Activated T-helper 2 cell treated with anti-CD3 and anti-CD28 coated beads, Interferon-gamma antibody, Interleukin-2, Interleukin-4, amounts not matched to agents 10 μg/mL and 5 μg/mL and 100 μg/mL, durations not matched to agents 14 hours and 24 hours and 36 hours (primary cell): ENCODE data around the gene FCHSD1. TPM values are rescaled to one million over a fixed set of nuclear protein-coding genes. Genes with fewer than 3 reads are reported as not detected.
A peak's percentile ranks its signal among the peaks of the same experiment; 100 is the strongest.
"Not testable (repeated sequence)": the region's sequence is repeated elsewhere in the genome, so short reads cannot be mapped to it uniquely, and the experiment has no call there.

Experiments
- DNase-seq: peaks from one replicate; pipeline ENCODE4 v3.0.0; 2021; ENCODE audit warnings: low spot score
- H3K27ac Mint-ChIP-seq: one replicate; pipeline ENCODE4 v1.8.0; 2021; ENCODE audit warnings: mixed read lengths
- H3K27me3 Mint-ChIP-seq: one replicate; pipeline ENCODE4 v1.8.0; 2021; ENCODE audit warnings: low read depth, mixed read lengths
- H3K36me3 Mint-ChIP-seq: one replicate; pipeline ENCODE4 v1.8.0; 2021; ENCODE audit warnings: low read depth, mixed read lengths
- H3K4me1 Mint-ChIP-seq: one replicate; pipeline ENCODE4 v1.8.0; 2021; ENCODE audit warnings: low read depth, mixed read lengths
- H3K4me3 Mint-ChIP-seq: one replicate; pipeline ENCODE4 v1.8.0; 2021; ENCODE audit warnings: low read depth, mild to moderate bottlenecking, moderate library complexity, mixed read lengths
- H3K9me3 Mint-ChIP-seq: one replicate; pipeline ENCODE4 v1.8.0; 2021; ENCODE audit warnings: mixed read lengths
- intact Hi-C: fragments of 100-400 bp; cut with micrococcal nuclease; formaldehyde crosslinking; loops from one replicate; pipeline ENCODE4 v1.15.1; 2023
- total RNA-seq: library from RNA; stranded (reverse); gene quantifications from 2 replicates; pipeline ENCODE4 v1.2.3, GENCODE V29; 2022

The FCHSD1 gene
- total RNA-seq, 1 donor from 2014 or later, result 42.8 TPM

- H3K27ac Mint-ChIP-seq, result peak overlapping the region; percentile 98
- intact Hi-C loops, result loop anchor here (5.0 kb wide), 1 partner anchor 35 kb away; no protein-coding TSS in a partner anchor
- no peak for DNase-seq
- H3K4me1 Mint-ChIP-seq, result peaks cover 58% of the 10 kb centered on the region
- peak overlapping the region; percentile 100 for H3K4me3 Mint-ChIP-seq
- H3K27me3 Mint-ChIP-seq, result no peaks in the 10 kb centered on the region
- H3K36me3 Mint-ChIP-seq, result peaks cover 66% of the 10 kb centered on the region
- H3K9me3 Mint-ChIP-seq, result no peaks in the 10 kb centered on the region
These were observed 34.1 kb downstream of the FCHSD1 start for GRCh38 chr5:141617128-141617527.

GRCh38 chr5:141615991-141616720, 35.1 kb downstream of the FCHSD1 start:
- Mint-ChIP-seq H3K27ac (peak overlapping the region; percentile 98), H3K4me1 (peaks cover 59% of the 10 kb centered on the region), H3K4me3 (peak overlapping the region; percentile 100), H3K9me3 (no peaks in the 10 kb centered on the region), H3K27me3 (no peaks in the 10 kb centered on the region), H3K36me3 (peaks cover 64% of the 10 kb centered on the region)
- intact Hi-C loops, result loop anchor here (5.0 kb wide), 1 partner anchor 34 kb away; no protein-coding TSS in a partner anchor
- DNase-seq, result no peak

- intact Hi-C loops, result no loop called here
- peaks cover 73% of the 10 kb centered on the region for H3K36me3 Mint-ChIP-seq
- H3K4me3 Mint-ChIP-seq, result peak overlapping the region; percentile 75
- H3K9me3 Mint-ChIP-seq, result no peaks in the 10 kb centered on the region
- no peaks in the 10 kb centered on the region for H3K27me3 Mint-ChIP-seq
- H3K4me1 Mint-ChIP-seq, result peaks cover 66% of the 10 kb centered on the region
- DNase-seq, result no peak
- H3K27ac Mint-ChIP-seq, result peak overlapping the region; percentile 92
These were observed 37.9 kb downstream of the FCHSD1 start for GRCh38 chr5:141613344-141613743.

GRCh38 chr5:141611289-141611688, 39.9 kb downstream of the FCHSD1 start:
- H3K4me1 Mint-ChIP-seq, result peaks cover 70% of the 10 kb centered on the region
- H3K27ac Mint-ChIP-seq, result peak overlapping the region; percentile 72
- peaks cover 65% of the 10 kb centered on the region for H3K36me3 Mint-ChIP-seq
- H3K27me3 Mint-ChIP-seq, result no peaks in the 10 kb centered on the region
- H3K4me3 Mint-ChIP-seq, result peak overlapping the region; percentile 44
- intact Hi-C loops, result no loop called here
- no peak for DNase-seq
- no peaks in the 10 kb centered on the region for H3K9me3 Mint-ChIP-seq

GRCh38 chr5:141609921-141610320, 41.3 kb downstream of the FCHSD1 start:
- H3K4me3 Mint-ChIP-seq, intact Hi-C loops: not testable (repeated sequence)

GRCh38 chr5:141609044-141609443, 42.2 kb downstream of the FCHSD1 start:
- H3K4me3 Mint-ChIP-seq, result no peak overlapping the region
- H3K9me3 Mint-ChIP-seq, result no peaks in the 10 kb centered on the region

More at GRCh38 chr5:141609921-141610320, 41.3 kb downstream of the FCHSD1 start:
- H3K9me3 Mint-ChIP-seq, H3K27me3 Mint-ChIP-seq, DNase-seq: not testable (repeated sequence)
- H3K4me1 Mint-ChIP-seq, result peaks cover 73% of the 10 kb centered on the region
- peak overlapping the region; percentile 40 for H3K27ac Mint-ChIP-seq
- H3K36me3 Mint-ChIP-seq, result peaks cover 58% of the 10 kb centered on the region

GRCh38 chr5:141608557-141608956, 42.7 kb downstream of the FCHSD1 start:
- H3K9me3 Mint-ChIP-seq, result no peaks in the 10 kb centered on the region
- peak overlapping the region; percentile 5 for H3K4me3 Mint-ChIP-seq
- intact Hi-C loops, result no loop called here
- no peak for DNase-seq
- peaks cover 51% of the 10 kb centered on the region for H3K36me3 Mint-ChIP-seq
- peaks cover 75% of the 10 kb centered on the region for H3K4me1 Mint-ChIP-seq
- no peaks in the 10 kb centered on the region for H3K27me3 Mint-ChIP-seq
- H3K27ac Mint-ChIP-seq, result peak overlapping the region; percentile 81

More at GRCh38 chr5:141609044-141609443, 42.2 kb downstream of the FCHSD1 start:
- H3K36me3 Mint-ChIP-seq, result peaks cover 51% of the 10 kb centered on the region
- no peak overlapping the region for H3K27ac Mint-ChIP-seq
- DNase-seq, result no peak
- peaks cover 74% of the 10 kb centered on the region for H3K4me1 Mint-ChIP-seq
- no peaks in the 10 kb centered on the region for H3K27me3 Mint-ChIP-seq
- intact Hi-C loops, result no loop called here

- Mint-ChIP-seq H3K4me1 (peaks cover 74% of the 10 kb centered on the region), H3K9me3 (no peaks in the 10 kb centered on the region)
- intact Hi-C loops, result no loop called here
These were observed 43.2 kb downstream of the FCHSD1 start for GRCh38 chr5:141608046-141608445.

GRCh38 chr5:141605523-141606277, 45.5 kb downstream of the FCHSD1 start:
- H3K36me3 Mint-ChIP-seq, result peaks cover 37% of the 10 kb centered on the region
- peak overlapping the region; percentile 90 for H3K27ac Mint-ChIP-seq
- no peaks in the 10 kb centered on the region for H3K9me3 Mint-ChIP-seq
- H3K4me3 Mint-ChIP-seq, result peak overlapping the region; percentile 67
- intact Hi-C loops, result loop anchor here (1.0 kb wide), 1 partner anchor 14 kb away; no protein-coding TSS in a partner anchor
- no peaks in the 10 kb centered on the region for H3K27me3 Mint-ChIP-seq
- peaks cover 69% of the 10 kb centered on the region for H3K4me1 Mint-ChIP-seq
- peak; percentile 72 for DNase-seq

More at GRCh38 chr5:141608046-141608445, 43.2 kb downstream of the FCHSD1 start:
- peaks cover 47% of the 10 kb centered on the region for H3K36me3 Mint-ChIP-seq
- H3K27me3 Mint-ChIP-seq, result no peaks in the 10 kb centered on the region
- peak overlapping the region; percentile 81 for H3K27ac Mint-ChIP-seq
- no peak for DNase-seq
- peak overlapping the region; percentile 45 for H3K4me3 Mint-ChIP-seq

GRCh38 chr5:141603923-141604717, 47.1 kb downstream of the FCHSD1 start:
- intact Hi-C loops, result loop anchor here (1.0 kb wide), 1 partner anchor 12 kb away; no protein-coding TSS in a partner anchor
- peaks cover 28% of the 10 kb centered on the region for H3K36me3 Mint-ChIP-seq
- H3K4me1 Mint-ChIP-seq, result peaks cover 74% of the 10 kb centered on the region

GRCh38 chr5:141602606-141603005, 48.6 kb downstream of the FCHSD1 start:
- Mint-ChIP-seq H3K4me1 (peaks cover 74% of the 10 kb centered on the region), H3K36me3 (peaks cover 23% of the 10 kb centered on the region), H3K9me3 (no peaks in the 10 kb centered on the region), H3K4me3 (peak overlapping the region; percentile 10), H3K27me3 (no peaks in the 10 kb centered on the region), H3K27ac (peak overlapping the region; percentile 68)
- intact Hi-C loops, result no loop called here
- DNase-seq, result no peak

More at GRCh38 chr5:141603923-141604717, 47.1 kb downstream of the FCHSD1 start:
- Mint-ChIP-seq H3K27ac (peak overlapping the region; percentile 81), H3K27me3 (no peaks in the 10 kb centered on the region), H3K9me3 (no peaks in the 10 kb centered on the region), H3K4me3 (peak overlapping the region; percentile 70)
- no peak for DNase-seq
